ENCODE measurements around the gene ZNF488.

DNA sequence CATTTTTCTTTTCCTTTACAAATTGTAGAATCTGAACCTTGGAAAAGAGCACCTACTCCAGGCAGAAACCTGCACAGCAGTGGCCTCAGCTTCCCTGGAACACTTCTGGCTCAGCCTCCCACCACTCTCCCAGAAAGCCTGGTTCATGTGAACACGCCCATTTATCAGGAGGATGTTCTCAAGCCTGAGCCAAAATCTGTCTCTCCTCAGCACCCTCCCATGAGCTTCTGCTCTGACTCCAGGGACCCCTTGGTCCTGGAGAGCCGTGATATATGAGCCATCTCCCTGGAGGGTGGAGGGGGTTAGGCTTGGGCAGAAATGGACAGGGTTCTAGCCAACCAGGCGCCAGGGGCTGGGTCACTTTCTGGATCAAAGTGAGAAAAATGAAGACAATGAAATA is 51.7 kb downstream of the ZNF488 start:
- TF ChIP-seq CTCF (IDR thresholded peaks at IDR 0.05) (no peak), POLR2A (IDR thresholded peaks at IDR 0.05; ENCODE audit: low read depth) (no peak), EP300 (IDR thresholded peaks at IDR 0.05) (no peak)

Data from esophagus muscularis mucosa (tissue), 4 donors.